LHCN-M2 (cell line): ENCODE measurements around the gene ASPHD1. TPM values are rescaled to one million over a fixed set of nuclear protein-coding genes. Genes with fewer than 3 reads are reported as not detected.
"Not testable (repeated sequence)": the region's sequence is repeated elsewhere in the genome, so short reads cannot be mapped to it uniquely, and the experiment has no call there.

Source experiments
- DNase-seq: peaks from one replicate; pipeline ENCODE4 v3.0.0-alpha.2; 2012; ENCODE audit warnings: low read depth
- total RNA-seq: library from RNA; depleted of rRNA; stranded (reverse); fragments of >200 nt; gene quantifications from 2 replicates; pipeline ENCODE4 v1.2.3, GENCODE V29; 2014

Gene ASPHD1
- total RNA-seq, 1 experiment from 2014 or later, result 8.9 TPM

GRCh38 chr16:29907973-29908372 is 7.7 kb downstream of the ASPHD1 start:
- DNase-seq, result no peak

- DNase-seq, result no peak
These were observed 8.5 kb downstream of the ASPHD1 start for GRCh38 chr16:29908719-29909220.

GRCh38 chr16:29909391-29909790 is 9.1 kb downstream of the ASPHD1 start:
- peak; percentile 76 for DNase-seq

GRCh38 chr16:29909851-29910250 is 9.6 kb downstream of the ASPHD1 start:
- not testable (repeated sequence) for DNase-seq

GRCh38 chr16:29910819-29911675 is 10.8 kb downstream of the ASPHD1 start:
- DNase-seq, result no peak

GRCh38 chr16:29911676-29912010 is 11.4 kb downstream of the ASPHD1 start:
- no peak for DNase-seq

GRCh38 chr16:29912087-29912486 is 11.8 kb downstream of the ASPHD1 start:
- DNase-seq, result no peak

GRCh38 chr16:29913514-29913913 is 13.2 kb downstream of the ASPHD1 start:
- DNase-seq, result no peak

GRCh38 chr16:29915590-29916247 is 15.4 kb downstream of the ASPHD1 start:
- peak; percentile 38 for DNase-seq

- no peak for DNase-seq
These were observed 16.7 kb downstream of the ASPHD1 start for GRCh38 chr16:29916979-29917378.

- DNase-seq, result peak; percentile 57
These were observed 20.2 kb downstream of the ASPHD1 start for GRCh38 chr16:29920288-29921033.

GRCh38 chr16:29921034-29921385 is 20.7 kb downstream of the ASPHD1 start:
- no peak for DNase-seq

GRCh38 chr16:29922326-29922725 is 22.0 kb downstream of the ASPHD1 start:
- no peak for DNase-seq

- DNase-seq, result no peak
These were observed 22.8 kb downstream of the ASPHD1 start for GRCh38 chr16:29922986-29923501.

- no peak for DNase-seq
These were observed 24.9 kb downstream of the ASPHD1 start for GRCh38 chr16:29925105-29925756.

- DNase-seq, result peak; percentile 79
These were observed 25.8 kb downstream of the ASPHD1 start, which contains the start of gene KCTD13 for GRCh38 chr16:29925781-29926710. Gene KCTD13, minus strand, starts transcription at chr16:29926226. Its CDS starts 193 bp downstream, at chr16:29926033.

- DNase-seq, result peak; percentile 59
These were observed 26.4 kb downstream of the ASPHD1 start for GRCh38 chr16:29926711-29927052.

GRCh38 chr16:29927070-29927905 is 27.0 kb downstream of the ASPHD1 start:
- peak; percentile 25 for DNase-seq

GRCh38 chr16:29931750-29932149 is 31.5 kb downstream of the ASPHD1 start:
- not testable (repeated sequence) for DNase-seq
